ENCODE measurements around the gene BEND7. TPM values are rescaled to one million over a fixed set of nuclear protein-coding genes. Genes with fewer than 3 reads are reported as not detected.
A peak's percentile ranks its signal among the peaks of the same experiment; 100 is the strongest.

The BEND7 gene
- total and polyA plus RNA-seq, 9 of the 15 experiments (the other 6 are each of a cell fraction or from before 2014, with no cell fraction given) = 1.3 to 11.4 (median 5.2) TPM

GRCh38 chr10:13440185-13441061, 88.4 kb downstream of the BEND7 start (continued):
- no peak for TF ChIP-seq ZNF407 (IDR thresholded peaks at IDR 0.05; ENCODE audit: low read depth)
- TF ChIP-seq RBFOX2 (IDR thresholded peaks at IDR 0.05; ENCODE audit: low read depth, low read length) = peak; percentile 44; the same call in 1 of the 2 replicates
- TF ChIP-seq TAF9B (IDR thresholded peaks at IDR 0.05; ENCODE audit: partially characterized antibody) = no peak
- TF ChIP-seq MCM7 (IDR thresholded peaks at IDR 0.05) = no peak
- no peak for TF ChIP-seq SMARCA5 (IDR thresholded peaks at IDR 0.05)
- no peak for TF ChIP-seq COPS2 (conservative IDR thresholded peaks at IDR 0.05)
- TF ChIP-seq KLF16 (IDR thresholded peaks at IDR 0.05) = peak; percentile 53; the same call in 1 of the 2 replicates
- TF ChIP-seq STAG1 (CRISPR knock-in tag; IDR thresholded peaks at IDR 0.05; ENCODE audit: borderline replicate concordance) = peak; percentile 47; the same call in 1 of the 2 replicates
- no peak for TF ChIP-seq ARID3A (IDR thresholded peaks at IDR 0.05; ENCODE audit: borderline replicate concordance, low read depth, low read length)

All from K562 (cell line).